GM19467 (cell line): Measurements from ENCODE around the gene TEX2.

Experiments used
- ATAC-seq: cut with Tn5 transposase; IDR thresholded peaks from one replicate; pipeline ENCODE4 v1.9.1; 2021; ENCODE audit warnings: mild to moderate bottlenecking, moderate library complexity; ENCODE audit not compliant: unreplicated experiment

The TEX2 gene

GRCh38 chr17:64164596-64165285, 98.3 kb downstream of the TEX2 start:
- ATAC-seq, result no peak

- ATAC-seq, result no peak
These were observed 99.6 kb downstream of the TEX2 start for GRCh38 chr17:64163468-64163867.

- ATAC-seq, result no peak
These were observed 100.5 kb downstream of the TEX2 start for GRCh38 chr17:64162554-64162953.

- ATAC-seq, result no peak
These were observed 101.5 kb downstream of the TEX2 start for GRCh38 chr17:64161380-64162176.

- no peak for ATAC-seq
These were observed 102.7 kb downstream of the TEX2 start for GRCh38 chr17:64160378-64160777.

GRCh38 chr17:64158831-64159590, 104.0 kb downstream of the TEX2 start:
- no peak for ATAC-seq

GRCh38 chr17:64158406-64158805, 104.7 kb downstream of the TEX2 start:
- ATAC-seq, result no peak

- ATAC-seq, result no peak
These were observed 105.3 kb downstream of the TEX2 start for GRCh38 chr17:64157669-64158180.

- no peak for ATAC-seq
These were observed 106.4 kb downstream of the TEX2 start for GRCh38 chr17:64156670-64157069.

- ATAC-seq, result no peak
These were observed 107.1 kb downstream of the TEX2 start for GRCh38 chr17:64155751-64156544.

GRCh38 chr17:64155129-64155528, 107.9 kb downstream of the TEX2 start:
- no peak for ATAC-seq

- no peak for ATAC-seq
These were observed 108.3 kb downstream of the TEX2 start for GRCh38 chr17:64154717-64155116.

- no peak for ATAC-seq
These were observed 108.8 kb downstream of the TEX2 start for GRCh38 chr17:64154313-64154695.

- no peak for ATAC-seq
These were observed 109.3 kb downstream of the TEX2 start for GRCh38 chr17:64153565-64154312.

- ATAC-seq, result no peak
These were observed 110.5 kb downstream of the TEX2 start for GRCh38 chr17:64152428-64153125.

GRCh38 chr17:64151016-64151368, 112.1 kb downstream of the TEX2 start:
- no peak for ATAC-seq

- no peak for ATAC-seq
These were observed 112.6 kb downstream of the TEX2 start for GRCh38 chr17:64150237-64151015.

GRCh38 chr17:64149196-64149595, 113.9 kb downstream of the TEX2 start:
- no peak for ATAC-seq

- ATAC-seq, result no peak
These were observed 114.4 kb downstream of the TEX2 start for GRCh38 chr17:64148699-64149098.
